HG03066 (cell line): ENCODE results near the gene ECE1.

Experiments
- ATAC-seq: cut with Tn5 transposase; IDR thresholded peaks from one replicate; pipeline ENCODE4 v1.9.1; 2021; ENCODE audit warnings: low read depth; ENCODE audit not compliant: unreplicated experiment

The ECE1 gene

DNA sequence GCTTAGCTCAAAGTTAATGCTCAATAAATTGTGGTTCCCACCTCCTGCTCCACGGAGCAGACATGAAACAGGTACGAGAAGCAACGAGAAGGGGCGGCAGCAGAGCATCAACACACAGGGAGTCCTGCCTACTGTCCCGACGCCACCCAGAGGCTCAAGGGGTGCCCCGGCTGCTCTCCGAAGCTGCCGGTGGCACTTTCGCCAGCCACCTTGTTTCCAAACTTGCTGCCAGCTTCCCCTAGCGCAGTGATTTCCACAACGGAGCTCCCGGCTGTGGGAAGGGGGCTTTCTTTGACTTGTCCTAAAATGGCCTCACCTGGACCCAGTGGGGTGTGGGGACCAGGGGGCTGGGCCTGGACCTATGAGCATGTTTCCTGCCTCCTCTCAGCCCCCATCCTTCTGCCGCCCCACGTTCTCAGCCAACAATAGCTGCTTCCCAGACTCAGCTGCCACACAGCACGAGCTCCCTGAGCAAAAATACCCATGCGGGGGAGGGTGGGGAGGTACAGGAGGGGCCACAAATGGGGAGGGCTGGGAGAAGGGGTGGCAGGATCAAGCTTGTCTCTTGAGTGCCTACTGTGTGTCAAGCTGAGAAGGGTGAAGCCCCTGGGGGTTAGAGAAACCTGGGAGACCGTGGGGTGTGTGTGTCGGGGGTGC is 35.6 kb upstream of the ECE1 start:
- no peak for ATAC-seq

DNA sequence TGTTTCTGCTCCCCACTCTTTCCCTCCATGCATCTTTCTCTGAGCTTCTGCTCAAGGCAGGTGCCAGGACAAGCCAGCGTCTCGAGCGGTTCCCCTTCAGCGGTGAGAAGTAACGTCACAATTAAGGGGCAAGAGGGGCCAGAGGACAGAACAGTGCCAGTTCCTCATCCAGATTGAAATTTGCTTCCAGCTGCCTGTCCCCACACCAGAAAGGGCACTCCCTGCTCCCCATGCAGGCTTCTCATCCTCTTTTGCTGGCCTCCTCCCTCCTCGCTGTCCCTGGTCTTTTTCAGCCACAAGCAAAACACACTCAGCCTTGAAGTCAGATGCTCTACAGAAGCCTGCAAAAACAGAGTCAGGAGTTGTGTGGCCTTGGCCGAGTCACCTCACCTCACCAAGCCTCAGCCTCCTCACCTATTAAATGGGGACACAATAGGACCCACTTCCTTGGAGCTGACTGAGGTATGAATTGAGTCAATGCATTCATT is 35.0 kb upstream of the ECE1 start:
- ATAC-seq: no peak

DNA sequence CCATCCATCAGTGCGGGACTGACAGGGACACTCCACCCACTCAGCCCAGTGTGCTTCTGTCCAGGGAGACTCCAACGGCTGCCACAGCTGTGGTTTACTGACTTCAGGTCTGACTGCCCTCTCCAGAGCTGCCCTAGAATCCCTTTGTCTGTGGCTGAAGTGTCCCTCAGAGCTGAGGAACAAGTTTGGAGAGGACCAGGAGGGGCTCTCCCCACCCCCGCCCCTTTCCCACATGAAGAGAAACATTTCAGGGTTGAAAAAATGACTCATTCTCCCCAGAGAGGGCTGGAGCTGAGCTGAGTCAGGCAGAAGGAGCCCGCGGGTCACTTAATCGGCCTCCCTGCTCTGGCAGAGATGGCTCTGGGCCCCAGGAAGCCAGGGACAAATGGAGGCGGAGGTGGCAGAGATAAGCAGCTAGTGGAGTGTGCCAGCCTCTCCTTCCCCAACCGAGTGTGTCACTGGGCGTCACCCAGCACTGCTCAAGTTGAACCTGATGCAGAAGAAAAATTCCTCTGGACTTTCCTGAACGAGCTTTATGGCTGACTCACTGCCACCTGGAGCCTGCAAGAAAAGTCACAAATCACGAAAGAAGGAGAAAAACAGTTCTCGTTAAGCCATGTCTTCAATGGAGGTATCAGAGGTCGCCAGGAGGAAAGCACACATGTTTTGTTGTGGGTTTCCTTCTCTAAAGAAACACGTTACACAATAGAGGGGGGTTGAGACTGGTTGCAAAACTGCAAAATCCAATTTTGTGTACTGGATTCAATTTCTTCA is 34.3 kb upstream of the ECE1 start:
- no peak for ATAC-seq

DNA sequence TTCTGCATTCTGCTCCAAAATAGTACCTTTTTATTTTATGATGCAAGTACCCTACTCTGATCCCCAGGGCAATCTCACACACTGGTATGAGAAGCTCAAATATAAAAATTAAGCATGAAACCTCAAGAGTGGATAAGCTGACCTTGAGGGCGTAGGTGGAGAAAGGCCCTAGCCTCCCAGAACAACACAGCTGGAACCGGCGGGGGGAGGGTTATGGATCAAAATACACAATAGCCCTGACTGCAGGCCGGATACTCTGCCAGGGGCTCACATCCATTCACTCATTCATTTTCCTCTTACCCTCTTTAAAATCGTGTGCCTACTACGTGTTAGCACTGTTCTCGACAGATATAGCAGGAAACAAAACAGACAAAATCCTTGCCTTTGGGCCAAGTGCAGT is 32.8 kb upstream of the ECE1 start:
- ATAC-seq: no peak

DNA sequence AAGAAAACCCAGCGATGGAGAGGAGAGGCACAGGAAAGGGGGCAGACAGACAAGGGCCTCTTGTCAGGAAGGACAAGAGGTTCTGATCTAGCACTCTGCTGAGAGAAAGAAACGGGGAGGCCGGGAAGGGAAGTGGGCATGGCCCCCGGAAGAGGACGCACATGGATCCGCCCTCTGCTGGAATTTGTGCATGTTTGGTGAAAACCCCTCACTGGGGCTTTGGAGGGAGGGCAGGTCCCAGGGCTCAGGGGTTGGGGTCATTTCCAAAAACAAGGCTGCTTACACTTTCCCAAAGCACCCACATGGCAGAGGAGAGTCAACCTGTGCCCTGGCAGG is 32.4 kb upstream of the ECE1 start:
- ATAC-seq: no peak

DNA sequence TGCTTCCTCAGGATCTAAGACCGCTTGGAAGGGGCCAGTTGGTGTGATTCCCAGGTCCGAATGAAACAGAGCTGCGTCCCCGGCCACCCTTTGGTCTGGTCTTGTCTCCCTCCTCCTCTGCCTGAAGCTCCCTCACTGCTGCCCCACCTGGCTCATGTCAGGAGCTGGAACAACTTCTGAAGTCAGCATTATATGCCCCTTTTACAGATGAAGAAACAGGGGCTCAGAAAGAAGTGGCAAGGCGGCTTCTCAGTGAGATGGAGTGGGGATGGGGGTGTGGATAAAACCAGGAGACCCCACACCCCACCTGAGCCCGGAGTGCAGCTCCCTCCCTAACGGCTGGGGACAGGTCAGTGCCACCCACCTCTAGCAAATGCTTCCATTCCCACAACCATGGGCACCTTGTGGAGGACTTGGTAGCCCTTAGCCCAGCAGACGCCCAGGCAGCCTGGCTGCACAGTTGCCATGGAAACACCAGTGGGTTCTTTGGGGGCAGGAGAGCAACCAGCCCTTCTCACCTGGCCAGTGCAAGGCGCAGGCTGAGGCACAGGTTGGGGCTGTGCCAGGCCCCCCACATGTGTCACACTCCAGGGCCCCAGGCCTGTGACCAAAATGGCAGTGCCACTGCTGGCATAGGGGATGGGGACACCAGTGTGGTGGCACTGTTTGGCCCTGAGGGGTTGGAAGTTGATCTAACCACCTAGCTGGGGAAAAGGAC is 31.9 kb upstream of the ECE1 start:
- ATAC-seq: no peak

DNA sequence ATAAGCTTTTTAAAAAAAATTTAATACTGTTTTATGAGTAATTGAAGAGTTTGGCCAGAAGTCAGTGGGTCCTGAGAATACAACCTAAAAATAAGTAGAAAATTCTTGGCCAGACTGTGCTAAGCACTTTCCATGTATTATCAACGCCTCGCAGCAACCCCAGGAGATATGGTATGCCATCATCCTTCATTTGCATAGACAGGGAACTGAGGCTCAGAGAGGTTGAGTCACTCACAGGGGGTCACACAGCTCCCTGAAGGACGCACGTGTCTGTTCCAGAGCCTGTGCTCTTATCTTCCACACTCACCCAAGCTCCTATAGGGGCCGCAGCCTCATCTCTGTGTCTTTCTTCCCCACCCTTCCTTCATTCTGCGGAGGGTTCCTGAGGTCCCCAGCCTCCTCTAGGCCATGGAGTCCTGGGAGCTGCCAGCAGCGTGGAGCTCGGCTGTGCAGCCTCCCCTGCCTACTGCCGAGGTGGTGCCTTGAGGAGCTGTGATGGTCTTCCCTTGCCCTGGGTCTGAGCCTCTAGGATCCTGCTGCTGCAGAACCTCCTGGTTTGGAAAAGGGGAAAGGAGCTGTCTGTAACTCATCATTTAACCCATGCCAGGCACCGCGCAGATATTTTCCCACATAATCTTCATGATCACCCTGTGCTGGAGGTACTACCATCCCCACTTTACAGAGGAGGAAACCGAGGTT is 30.3 kb upstream of the ECE1 start:
- ATAC-seq: no peak

DNA sequence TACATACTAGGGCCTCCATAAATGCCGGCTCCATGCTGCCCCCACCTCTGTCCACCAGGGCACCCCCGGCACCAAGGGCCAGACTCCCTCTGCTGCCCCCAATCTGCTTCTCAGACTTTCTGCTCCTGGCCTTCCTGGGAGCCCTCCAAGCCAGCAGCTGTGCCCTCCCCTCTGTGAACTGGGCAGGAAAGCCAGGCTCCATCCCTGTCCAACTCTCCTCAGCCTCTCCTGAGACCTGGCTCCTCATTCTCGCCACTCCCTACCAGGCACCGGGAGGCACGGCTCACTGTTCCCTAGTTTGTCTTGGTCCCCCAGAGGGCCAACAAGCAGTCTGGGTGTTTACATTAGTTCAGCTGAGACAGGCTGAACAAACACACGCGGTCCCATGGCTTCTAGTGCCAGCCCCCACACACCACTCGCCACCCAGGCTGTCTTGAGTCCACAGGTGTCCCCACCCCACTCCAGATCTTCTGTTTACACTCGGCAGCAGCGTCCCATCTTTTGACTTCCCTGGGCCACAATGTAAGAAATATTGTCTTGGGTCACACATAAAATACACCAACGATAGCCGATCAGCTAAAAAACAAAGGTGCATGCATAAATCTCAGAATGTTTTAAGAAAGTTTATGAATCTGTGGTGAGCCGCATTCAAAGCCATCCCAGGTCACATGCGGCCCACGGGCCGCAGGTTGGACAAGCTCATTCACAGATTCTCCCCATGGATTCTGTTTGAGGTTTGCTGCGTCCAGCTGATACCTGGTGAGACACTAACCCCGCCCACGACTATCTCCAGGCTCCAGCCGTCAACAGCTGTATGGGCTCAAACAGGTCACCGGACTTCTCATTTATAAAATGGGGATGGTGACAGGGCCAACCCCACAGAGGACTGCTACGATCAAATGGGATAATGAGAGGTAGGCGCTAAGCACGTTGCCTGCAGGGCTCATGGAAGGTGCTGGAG is 29.5 kb upstream of the ECE1 start:
- no peak for ATAC-seq

DNA sequence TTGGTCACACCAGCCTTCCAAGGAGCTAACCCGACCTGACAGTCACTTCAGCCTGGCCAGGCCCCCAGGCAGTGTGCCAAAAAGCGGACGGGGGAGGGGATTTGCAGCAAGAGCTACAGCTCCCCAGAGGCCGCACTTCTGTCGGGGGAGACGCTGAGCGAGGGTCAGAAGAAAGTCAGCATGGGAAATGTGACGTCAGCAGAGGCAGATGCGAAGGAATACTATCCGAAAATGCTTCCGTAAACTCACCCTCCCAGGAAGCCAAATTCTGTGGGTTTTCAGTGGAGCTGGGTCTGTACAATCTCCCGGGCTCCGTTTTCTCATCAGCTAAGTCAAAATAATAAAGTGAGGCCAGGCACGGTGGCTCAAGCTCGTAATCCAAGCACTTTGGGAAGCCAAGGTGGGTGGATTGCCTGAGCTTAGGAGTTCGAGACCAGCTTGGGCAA is 28.5 kb upstream of the ECE1 start:
- no peak for ATAC-seq

DNA sequence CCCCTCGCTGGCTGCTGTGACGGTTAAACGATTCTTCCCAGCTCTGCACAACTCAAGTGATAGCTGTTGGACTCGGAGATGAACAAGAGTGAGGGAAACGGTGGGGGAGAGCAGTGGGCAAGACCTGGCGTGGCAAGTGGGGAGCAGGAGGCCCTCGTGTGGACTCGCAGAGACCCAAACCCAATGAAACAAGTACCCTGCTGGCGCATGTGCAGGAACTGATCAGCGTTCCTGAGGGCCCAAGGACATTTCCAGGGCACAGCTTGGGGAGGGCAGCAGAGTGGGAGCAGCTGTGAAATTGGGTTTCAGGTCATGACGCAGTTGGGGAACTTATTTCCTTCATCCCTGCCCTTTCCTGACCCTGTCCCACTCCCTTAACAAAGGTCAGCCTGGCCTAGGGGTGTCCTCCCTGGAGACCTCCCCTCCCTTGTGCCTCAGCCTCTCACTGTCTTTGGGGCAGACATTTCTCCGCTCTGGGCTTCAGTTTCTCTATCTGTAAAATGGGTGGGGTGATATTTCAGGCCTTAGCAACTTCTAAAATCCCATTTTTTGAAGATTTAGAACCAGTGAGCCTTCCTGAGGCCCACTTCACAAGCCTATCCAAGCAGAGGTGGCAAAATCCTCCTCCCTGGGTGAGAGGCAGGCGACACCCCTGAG is 27.9 kb upstream of the ECE1 start:
- no peak for ATAC-seq

DNA sequence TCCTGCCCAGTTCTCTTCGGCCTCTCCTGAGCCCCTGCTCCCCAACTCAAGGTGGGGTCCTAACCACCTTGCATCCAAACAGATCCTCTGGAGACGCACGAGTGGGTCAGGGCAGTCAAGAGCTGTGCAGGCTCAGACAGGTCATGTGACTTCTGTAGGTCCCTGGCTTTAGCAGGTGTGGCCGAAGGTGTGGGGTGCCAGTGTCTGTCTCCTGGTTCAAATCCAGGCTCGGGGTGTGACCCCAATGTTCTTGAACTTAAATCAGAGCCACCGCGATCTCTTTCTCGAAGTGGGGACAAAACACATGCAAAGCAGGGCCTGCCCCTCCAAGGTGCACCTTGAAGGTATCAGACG is 27.4 kb upstream of the ECE1 start:
- ATAC-seq: no peak

DNA sequence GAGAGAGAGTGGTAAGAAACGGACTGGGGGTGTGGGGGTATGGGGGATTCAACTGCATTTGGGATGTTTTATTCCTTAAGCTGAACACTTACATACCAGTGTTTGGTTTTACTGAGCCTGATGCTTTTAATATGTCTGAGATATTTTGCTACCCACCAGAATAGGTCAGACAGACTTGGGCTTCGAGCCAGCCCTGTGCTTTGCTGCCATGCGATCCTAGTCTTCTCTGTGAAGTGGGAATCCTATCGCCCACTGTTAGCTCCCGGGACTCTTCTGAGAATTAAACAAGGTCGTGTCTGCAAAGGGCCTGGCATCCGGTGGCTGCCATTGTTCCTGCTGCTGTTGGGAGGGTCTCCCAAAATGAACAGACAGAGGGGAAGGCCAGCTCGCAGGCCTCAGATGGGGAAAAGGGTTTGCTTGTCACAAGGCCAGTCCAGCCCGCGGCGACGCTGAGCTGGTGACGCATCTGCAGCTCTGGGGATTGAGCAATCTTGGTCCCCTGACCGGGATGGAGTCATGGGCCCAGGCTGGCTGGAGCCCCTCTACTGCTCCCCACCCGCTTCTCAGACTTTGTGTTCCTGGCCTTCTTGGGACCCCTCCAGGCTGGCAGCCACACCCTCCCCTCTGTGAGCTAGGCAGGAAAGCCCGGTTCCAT is 26.9 kb upstream of the ECE1 start:
- ATAC-seq: no peak

DNA sequence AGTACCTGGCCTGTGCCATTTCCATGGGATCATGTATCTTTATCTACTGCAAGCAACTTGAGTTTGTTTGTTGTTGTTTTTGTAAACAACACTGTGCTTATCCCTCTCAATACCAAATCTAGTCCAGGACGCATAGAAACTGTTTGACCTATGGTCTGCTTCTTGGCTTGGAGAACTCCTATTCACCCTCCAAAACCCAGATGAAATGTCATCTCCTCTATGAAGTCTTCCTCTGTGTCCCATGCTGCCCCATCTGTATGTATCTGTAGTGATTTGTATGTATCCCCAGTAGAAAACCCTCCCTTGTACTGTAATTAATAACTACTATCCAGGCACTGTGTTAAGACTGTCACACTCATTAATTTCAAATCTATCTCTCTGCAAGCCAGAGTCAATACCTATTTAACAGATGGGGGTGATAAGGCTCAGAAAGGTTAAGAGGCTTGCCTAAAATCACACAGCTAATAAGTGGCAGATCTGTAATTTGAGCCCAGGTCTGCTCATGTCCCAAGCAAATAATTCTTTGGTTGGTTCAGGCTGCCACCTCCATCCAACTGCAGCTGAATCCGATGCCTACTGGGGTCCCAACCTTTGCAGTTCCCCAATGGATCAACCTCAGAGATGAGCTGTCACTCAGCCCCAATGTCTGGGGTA is 24.6 kb upstream of the ECE1 start:
- no peak for ATAC-seq

DNA sequence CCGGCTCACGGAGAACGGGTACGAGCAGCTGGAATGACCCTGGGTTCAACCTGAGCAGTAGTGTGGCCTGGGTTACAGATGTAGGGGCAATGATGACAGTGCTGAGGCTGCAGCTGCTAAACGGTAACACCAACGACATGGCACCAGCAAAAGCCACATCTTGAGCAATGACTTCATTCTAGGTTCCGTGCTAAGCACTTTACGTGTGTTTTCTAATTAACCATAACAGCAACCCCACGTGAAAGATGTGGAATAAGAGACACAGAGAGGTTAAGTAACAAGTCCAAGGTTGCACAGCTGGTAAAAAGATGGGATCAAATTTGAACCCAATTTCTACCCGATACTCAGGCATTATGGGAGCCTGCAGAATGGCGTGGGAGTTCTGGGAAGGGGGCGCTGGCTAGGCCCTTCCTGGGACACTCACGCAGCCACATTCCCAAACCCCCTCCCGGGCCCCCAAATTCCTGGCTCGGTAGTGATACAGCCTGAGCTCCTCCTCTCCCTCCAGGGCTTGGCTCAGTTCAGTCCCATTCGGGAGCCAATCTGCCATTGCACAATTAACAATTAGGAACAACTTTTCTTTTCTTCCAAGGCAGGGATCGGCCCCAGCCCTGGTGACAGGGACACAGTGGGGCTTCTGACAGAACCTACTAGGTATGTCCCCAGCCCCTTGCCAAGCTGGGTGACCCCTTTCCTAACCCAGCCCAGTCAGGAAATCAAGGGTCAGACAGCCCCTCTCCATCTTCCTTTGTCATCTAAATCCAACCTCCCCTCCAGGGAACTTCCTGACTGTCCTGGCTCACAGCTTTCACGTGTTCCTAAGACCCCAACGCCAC is 23.8 kb upstream of the ECE1 start:
- no peak for ATAC-seq

DNA sequence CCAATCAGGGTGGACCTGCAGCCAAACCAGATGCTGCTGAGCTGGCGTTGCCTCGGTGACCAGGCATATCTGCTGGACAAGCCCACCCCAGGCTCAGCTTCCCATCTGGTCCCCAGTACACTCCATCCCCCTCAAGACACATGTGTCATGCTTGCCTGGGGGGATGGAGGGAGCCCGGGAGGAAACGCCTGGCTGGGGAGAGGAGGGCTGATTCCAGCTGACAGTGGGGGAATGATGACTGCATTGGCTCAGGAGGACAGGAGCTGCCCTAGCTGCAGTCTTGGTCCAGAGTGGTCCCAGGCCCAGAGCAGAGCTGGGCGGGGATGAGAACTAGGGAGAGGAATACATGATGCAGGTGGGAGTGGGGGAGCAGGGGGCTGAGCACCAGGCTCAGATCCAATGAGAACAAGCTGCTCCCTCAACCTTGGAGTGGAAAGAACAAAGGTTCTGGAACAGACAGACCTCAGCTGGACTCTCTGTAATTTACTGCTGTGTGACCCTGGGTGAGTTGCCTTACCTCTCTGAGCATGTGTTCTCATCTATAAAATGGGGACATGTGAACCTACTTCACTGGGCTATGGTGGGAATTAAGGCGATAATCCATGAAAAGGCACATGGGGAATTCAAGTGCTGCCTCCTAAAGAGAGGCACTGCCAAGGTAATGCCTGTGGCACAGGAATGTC is 23.1 kb upstream of the ECE1 start:
- ATAC-seq: no peak

DNA sequence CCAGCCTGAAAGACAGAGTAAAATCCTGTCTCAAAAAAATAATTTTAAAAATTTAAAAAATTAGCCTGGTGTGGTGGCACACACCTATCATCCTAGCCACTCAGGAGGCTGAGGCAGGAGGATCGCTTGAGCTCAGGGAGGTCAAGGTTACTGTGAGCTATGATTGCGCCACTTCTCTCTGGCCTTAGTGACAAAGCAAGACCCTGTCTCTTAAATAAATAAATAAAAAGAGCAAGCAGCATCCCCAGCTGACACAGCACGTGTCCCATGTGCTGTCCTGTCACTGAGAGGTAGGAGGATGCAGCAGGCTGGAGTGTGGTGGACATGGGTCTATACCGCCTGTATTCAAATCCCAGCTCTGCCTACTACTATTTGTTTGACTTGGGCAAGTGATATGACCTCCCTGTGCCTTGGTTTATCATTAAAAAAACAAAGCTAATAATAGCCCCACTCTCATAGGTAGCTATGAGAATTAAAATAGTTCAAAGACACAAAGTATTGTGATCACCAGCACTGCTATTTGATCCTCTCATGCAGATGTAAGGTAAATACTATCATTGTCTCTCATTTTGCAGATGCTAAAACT is 22.2 kb upstream of the ECE1 start:
- no peak for ATAC-seq

DNA sequence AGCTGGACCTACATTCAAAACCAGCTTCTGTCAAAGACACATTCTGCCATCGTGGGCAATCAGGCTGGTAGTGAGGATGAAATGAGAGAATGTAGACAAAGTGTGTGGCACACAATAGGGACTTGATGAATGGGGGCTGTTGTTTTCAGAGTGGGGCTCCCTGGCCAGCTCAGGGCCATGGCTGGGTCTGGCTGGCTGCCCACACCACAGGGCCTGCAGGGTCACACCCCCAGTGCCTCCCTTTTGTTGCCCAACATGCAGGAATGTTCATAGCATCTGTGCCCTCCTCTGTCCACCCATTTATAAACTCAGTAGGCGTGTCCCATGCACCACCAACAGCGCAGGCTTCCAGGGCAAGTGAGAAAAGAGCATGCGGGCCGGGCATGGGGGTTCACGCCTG is 20.8 kb upstream of the ECE1 start:
- no peak for ATAC-seq
